Thyroid gland (tissue), 4 donors: ENCODE data around the gene BICD1.

Experiments used
- POLR2A ChIP-seq, 2 donors: fragments of 450-650 bp; IDR thresholded peaks; one replicate each; pipeline ENCODE4 v1.6.1; 2017; ENCODE audit warnings: antibody characterized with exemption in 2 of 2, mild to moderate bottlenecking in 2 of 2, moderate library complexity in 1 of 2
- TF ChIP-seq, protein P1 (sequence below), 6 experiments: fragments of 200-600 bp in 3 of 6; fragments of 450-650 bp in 3 of 6; sonication (generic) in 3 of 6; IDR thresholded peaks; one replicate each; pipeline ENCODE4 v1.5.1; 2016 to 2019; ENCODE audit warnings: antibody characterized with exemption in 6 of 6, mild to moderate bottlenecking in 2 of 6, inconsistent platforms in 1 of 6, moderate library complexity in 1 of 6

GRCh38 chr12:32292151-32292550 is 185.5 kb downstream of the BICD1 start:
- TF ChIP-seq POLR2A (IDR thresholded peaks at IDR 0.05) = no peak
- TF ChIP-seq, protein P1, sequence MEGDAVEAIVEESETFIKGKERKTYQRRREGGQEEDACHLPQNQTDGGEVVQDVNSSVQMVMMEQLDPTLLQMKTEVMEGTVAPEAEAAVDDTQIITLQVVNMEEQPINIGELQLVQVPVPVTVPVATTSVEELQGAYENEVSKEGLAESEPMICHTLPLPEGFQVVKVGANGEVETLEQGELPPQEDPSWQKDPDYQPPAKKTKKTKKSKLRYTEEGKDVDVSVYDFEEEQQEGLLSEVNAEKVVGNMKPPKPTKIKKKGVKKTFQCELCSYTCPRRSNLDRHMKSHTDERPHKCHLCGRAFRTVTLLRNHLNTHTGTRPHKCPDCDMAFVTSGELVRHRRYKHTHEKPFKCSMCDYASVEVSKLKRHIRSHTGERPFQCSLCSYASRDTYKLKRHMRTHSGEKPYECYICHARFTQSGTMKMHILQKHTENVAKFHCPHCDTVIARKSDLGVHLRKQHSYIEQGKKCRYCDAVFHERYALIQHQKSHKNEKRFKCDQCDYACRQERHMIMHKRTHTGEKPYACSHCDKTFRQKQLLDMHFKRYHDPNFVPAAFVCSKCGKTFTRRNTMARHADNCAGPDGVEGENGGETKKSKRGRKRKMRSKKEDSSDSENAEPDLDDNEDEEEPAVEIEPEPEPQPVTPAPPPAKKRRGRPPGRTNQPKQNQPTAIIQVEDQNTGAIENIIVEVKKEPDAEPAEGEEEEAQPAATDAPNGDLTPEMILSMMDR (IDR thresholded peaks at IDR 0.05) = no peak
